Measurements from ENCODE around the gene EFNB1.

Gene EFNB1

GRCh38 chrX:68843992-68844391, 15.2 kb downstream of the EFNB1 start:
- no peak for DNase-seq (ENCODE audit: low read depth in 3 of 3)

- DNase-seq (ENCODE audit: low read depth in 3 of 3): no peak
These were observed 15.8 kb downstream of the EFNB1 start for GRCh38 chrX:68844581-68844980.

GRCh38 chrX:68846536-68846935, 17.7 kb downstream of the EFNB1 start:
- DNase-seq (ENCODE audit: low read depth in 3 of 3): no peak

- no peak for DNase-seq (ENCODE audit: low read depth in 3 of 3)
These were observed 18.4 kb downstream of the EFNB1 start for GRCh38 chrX:68847172-68847571.

DNA sequence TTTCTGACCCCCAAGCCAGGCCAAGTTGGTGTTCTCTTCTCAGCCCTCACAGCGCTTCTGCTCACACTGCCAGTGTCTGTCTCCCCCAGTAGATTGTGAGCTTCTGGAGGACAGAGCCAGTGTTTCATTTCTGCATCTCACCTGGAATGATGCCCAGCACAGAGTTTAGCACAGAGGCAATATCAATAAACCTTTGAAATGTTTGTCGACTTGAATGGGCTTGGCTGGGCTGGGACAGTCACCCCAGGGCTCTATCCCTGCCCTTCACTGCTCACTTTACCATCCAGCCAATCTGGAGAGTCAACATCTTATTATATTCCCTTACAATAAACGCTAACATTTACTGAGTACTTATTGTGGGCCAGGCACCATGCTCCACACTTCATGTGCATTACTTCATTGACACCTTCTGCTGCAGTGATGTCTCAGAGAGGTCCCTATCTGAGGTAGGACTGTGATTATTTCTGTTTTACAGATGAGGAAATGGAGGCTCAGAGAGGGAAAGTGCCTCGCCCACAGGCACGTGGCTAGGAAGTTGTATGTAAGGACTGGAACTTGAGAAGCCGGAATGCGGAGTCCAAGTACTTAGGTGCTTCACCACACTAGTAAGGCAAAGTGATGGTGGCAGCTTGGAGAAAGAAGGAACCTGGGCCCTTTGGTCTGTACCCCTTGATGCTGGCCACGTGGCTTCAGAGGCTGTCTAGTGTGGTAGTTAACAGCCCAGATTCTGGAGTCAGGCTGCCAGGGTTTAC, 19.5 kb downstream of the EFNB1 start:
- DNase-seq (ENCODE audit: low read depth in 3 of 3): no peak

- no peak for DNase-seq (ENCODE audit: low read depth in 3 of 3)
These were observed 22.3 kb downstream of the EFNB1 start for GRCh38 chrX:68851082-68851481.

GRCh38 chrX:68852046-68852445, 23.2 kb downstream of the EFNB1 start:
- no peak for DNase-seq (ENCODE audit: low read depth in 3 of 3)

DNA sequence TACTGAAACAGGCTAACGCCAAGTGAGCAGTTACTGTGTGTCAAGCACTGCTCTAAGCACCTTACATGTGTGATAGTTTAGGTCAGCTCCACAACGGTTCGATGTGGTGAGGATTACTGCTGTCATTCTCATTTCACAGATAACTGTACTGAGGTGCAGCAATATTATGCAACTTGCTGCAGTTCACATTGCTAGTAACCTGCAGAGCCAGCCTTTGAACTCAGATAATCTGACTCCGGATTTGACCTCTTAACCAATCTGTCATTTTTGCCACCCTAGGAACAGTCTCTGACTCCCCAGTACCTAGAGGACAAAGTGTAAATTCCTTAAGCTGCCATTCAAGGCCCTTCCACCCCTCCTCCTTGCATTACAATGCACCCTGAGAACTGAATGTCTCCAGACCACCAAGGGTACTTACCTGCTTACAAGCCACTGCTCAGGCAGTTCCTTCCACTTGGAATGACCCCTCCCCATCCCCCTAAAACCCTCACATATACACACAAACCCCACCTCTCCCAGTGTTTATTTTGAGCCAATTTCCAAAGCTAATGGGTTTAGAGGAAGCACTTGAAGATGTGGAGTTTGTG, 24.9 kb downstream of the EFNB1 start:
- no peak for DNase-seq (ENCODE audit: low read depth in 3 of 3)

- DNase-seq (ENCODE audit: low read depth in 3 of 3): no peak
These were observed 36.5 kb downstream of the EFNB1 start for GRCh38 chrX:68865300-68865699.

- DNase-seq (ENCODE audit: low read depth in 3 of 3): no peak
These were observed 37.1 kb downstream of the EFNB1 start for GRCh38 chrX:68865926-68866325.

DNA sequence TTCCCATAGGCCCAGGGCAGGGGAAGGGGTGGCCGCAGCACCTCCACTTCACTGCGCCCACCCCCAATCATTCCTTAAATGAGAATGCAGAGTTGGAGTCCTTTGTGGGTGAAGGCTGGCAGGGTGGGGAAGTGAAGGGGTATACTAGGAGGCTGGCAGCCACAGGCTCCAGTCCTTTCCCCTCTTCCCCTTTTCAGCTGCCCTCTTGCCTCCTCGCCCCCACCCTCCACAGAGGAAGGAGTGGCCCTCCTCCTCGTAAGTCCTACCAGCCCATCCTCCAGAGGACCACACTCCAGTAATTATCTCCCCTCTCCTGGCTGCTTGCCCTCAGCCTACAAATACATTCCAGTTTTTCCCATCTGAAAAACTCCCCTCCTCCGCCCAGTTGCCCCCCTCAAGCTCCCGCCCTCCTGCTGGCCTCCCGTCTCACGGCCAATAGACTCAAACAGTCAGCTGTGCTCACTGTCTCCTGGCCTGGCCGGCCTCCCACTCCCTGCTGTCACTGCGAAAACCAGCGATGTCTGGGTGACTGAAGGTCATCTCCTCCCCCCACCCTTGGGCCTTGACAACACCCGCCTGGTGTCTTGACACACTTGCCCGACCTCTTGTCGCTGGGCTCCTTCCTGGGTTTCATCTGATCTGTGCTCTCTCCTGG, 38.8 kb downstream of the EFNB1 start:
- DNase-seq (ENCODE audit: low read depth in 3 of 3): no peak

- DNase-seq (ENCODE audit: low read depth in 3 of 3): no peak
These were observed 39.5 kb downstream of the EFNB1 start for GRCh38 chrX:68868316-68868715.

- DNase-seq (ENCODE audit: low read depth in 3 of 3): no peak
These were observed 40.3 kb downstream of the EFNB1 start for GRCh38 chrX:68868902-68869800.

DNA sequence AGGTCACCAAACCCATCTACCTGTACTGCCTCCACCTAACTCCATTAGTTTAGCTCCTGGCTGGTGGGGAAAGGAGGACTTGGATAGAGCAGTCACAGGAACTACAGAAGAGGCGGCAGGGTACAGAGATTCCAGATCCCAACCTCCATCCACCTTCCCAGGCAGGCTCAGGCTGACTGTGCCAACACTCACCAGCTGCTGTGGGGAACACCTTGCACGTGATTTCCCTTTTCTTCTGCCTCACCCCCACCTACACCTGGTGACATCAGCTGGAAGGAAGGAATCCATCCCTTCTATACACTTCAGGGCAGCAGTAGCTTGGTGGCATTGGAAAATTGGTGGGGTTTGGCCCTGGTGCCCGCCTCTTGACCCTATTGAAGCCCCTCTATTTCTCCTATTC, 41.5 kb downstream of the EFNB1 start:
- DNase-seq (ENCODE audit: low read depth in 3 of 3): no peak

GRCh38 chrX:68872171-68872570, 43.4 kb downstream of the EFNB1 start:
- no peak for DNase-seq (ENCODE audit: low read depth in 3 of 3)

DNA sequence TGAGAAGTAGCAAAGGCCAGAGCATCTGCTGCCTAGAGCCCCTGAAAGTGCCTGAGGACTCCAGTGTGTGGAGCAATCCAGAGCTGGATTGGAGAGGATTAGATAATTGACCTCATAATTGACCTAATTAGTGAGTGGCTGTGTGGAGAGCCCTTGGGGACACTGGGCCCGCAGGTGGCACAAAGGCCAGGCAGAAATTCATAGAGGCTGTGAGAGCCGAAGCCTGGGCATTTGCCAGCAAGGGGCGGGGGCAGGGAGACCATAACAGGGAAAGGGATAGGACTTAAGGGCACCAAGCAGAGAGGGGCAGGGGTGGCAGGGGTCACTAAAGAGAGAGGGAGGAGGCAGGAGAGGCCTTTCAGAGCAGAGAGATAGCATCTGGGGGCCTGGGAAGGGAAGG, 45.3 kb downstream of the EFNB1 start:
- no peak for DNase-seq (ENCODE audit: low read depth in 3 of 3)

DNA sequence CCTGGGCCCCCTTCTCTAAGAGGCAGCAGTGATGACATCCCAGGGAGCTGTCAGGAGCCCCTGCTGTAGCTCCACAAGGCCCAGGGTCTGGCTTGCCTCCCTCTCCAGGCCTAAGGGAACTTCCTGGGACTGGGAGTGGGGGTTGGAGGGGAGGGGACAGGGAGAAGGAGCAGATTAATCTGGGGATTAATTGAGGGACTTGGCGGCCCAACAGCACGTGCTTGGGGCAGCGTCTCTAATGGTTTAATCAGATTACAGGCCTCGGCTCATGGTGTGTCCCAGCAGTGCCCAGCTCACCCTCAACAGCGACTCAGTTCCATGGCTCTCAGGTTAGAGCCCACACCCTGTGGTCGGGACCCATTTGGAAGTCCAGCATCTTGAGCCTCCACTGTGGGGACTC, 47.9 kb downstream of the EFNB1 start:
- no peak for DNase-seq (ENCODE audit: low read depth in 3 of 3)

- no peak for DNase-seq (ENCODE audit: low read depth in 3 of 3)
These were observed 48.8 kb downstream of the EFNB1 start for GRCh38 chrX:68877606-68878005.

DNA sequence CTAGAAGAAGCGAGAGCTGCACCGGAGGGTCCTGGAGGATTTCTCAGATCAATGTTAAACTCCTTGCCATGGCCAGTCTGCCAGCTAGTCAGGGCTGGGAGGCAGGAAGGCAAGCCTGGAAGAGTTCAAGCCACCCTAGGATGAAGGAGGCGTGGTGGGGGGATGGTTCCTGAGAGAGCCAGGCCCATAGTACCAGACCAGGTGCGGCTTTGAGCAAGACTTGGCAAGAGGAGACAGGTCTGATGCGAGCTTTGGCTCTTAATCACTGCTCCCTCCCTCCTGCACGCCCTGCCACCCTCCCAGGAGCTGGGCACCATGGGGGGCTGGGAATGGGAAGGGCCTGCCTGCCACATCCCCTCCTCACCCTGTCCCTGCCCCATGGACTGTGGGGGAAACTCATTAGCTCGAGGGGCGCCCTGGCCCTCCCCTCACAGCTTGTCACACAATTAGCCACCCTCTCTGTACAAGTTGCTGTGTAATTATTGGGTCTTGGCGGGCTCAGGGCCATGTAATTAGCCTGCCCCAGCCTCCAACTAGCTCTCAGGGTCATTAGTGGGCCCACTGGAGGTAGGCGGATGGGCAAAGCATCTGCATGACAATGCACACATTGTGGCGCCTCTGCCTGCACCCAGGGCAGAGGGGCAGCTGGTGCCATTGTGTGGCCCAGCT, 50.3 kb downstream of the EFNB1 start:
- no peak for DNase-seq (ENCODE audit: low read depth in 3 of 3)

DNA sequence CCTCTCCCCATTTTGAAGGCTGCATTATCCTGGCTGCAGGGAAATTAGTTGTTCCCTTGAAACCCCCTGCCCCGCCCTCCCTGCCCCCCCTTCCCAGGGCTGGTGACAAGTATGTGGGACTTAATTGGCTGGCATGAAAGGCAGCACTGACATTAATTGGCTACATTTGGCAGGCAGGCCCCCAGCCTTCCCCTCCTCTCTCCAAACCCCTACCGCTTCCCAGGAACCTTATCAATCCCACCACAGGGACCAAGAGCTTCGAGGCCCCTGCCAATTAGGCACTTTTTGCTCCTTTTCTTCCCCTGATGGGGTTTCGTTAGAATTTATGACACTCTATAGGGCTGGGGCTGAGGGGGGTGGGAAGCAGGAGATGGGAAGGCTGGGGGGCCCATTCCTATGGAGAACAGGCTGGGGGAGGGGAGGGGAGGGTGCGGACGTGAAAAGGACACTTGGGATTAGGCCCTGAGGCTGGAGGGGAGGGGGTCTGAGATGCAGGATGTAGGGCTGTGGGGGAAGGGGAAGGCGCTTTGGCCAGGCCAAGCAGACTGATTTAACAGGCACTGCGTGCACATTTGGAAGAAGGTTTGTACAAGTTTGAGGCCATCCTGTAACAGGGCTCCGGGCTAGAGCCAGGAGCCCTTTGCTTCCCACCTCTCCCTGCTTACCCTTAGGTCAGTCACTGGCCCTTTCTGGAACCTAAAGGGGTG, 52.2 kb downstream of the EFNB1 start:
- no peak for DNase-seq (ENCODE audit: low read depth in 3 of 3)

- DNase-seq (ENCODE audit: low read depth in 3 of 3): no peak
These were observed 53.1 kb downstream of the EFNB1 start for GRCh38 chrX:68881911-68882310.
